GM23248 (cell line): ENCODE measurements around the gene MIGA1.

ENCODE experiments used
- EZH2 ChIP-seq: fragments of 200-600 bp; sonication (generic); IDR thresholded peaks from 2 replicates; pipeline ENCODE4 v1.6.1; 2018; ENCODE audit warnings: antibody characterized with exemption, mild to moderate bottlenecking; ENCODE audit not compliant: insufficient read depth, poor library complexity, severe bottlenecking
- EZH2phosphoT487 ChIP-seq: fragments of 200-600 bp; sonication (generic); IDR thresholded peaks from 2 replicates; pipeline ENCODE4 v1.6.1; 2018; ENCODE audit warnings: antibody characterized with exemption, moderate library complexity, mild to moderate bottlenecking, low read depth; ENCODE audit not compliant: insufficient read depth

GRCh38 chr1:77882411-77882810, 103.0 kb downstream of the MIGA1 start:
- TF ChIP-seq EZH2: no peak
- TF ChIP-seq EZH2phosphoT487: no peak
